Smooth muscle cell of bladder (primary cell): ENCODE measurements around the gene TLCD4. TPM values are rescaled to one million over a fixed set of nuclear protein-coding genes. Genes with fewer than 3 reads are reported as not detected.

ENCODE experiments used
- total RNA-seq: library from RNA; depleted of rRNA; stranded (reverse); fragments of >200 nt; gene quantifications from 2 replicates; pipeline ENCODE4 v1.2.3, GENCODE V29; 2014

TLCD4 gene, protein sequence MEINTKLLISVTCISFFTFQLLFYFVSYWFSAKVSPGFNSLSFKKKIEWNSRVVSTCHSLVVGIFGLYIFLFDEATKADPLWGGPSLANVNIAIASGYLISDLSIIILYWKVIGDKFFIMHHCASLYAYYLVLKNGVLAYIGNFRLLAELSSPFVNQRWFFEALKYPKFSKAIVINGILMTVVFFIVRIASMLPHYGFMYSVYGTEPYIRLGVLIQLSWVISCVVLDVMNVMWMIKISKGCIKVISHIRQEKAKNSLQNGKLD
- 0.55 and 0.85 TPM in 2 replicates for total RNA-seq

DNA sequence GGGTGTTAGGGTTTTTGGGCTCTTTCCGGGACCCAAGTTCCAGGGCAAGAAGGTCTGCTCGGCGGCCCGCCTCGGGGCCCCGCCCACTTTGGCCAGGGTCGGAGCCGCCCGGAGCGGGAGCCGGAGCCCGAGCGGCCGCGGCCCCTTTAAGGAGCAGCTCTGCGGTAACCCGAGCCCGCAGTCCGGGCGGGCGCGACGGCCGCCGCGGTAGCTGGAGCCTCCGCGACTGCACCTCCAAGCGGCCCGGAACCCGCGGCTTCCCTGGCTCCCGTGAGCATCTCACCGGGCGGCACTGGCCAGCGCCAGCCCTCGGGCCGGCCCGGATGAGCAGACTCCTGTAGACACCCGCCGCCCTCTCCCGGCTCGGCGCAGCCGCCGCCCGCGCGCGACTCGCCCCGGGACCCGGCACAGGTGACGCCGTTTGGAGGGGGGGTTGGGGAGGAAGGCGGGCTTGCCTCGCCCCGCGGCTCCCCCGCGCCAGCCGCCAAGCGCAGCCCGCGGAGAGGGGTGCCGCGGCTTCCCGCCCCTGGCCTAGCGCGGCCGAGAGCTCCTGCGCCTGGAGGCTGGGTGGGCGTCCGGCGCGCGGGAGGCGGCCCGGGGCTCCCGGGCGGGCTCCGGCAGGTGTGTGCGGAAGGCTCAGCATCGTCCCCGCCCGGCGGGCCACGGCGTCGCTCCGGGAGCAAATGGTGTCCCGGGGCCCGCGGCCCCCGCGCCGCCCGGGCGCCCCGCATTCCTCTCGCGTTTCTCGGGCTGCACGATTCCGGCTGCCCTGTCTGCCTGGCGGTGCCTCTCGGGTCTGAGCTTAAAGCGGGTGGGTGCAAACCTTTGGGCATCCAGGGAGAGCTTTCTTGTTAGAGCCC lies at the start of gene TLCD4:
TLCD4 (plus strand) TSS at position 149 of the 860 bp plus-strand sequence. CDS start 26,547 bp downstream, outside the sequence.

DNA sequence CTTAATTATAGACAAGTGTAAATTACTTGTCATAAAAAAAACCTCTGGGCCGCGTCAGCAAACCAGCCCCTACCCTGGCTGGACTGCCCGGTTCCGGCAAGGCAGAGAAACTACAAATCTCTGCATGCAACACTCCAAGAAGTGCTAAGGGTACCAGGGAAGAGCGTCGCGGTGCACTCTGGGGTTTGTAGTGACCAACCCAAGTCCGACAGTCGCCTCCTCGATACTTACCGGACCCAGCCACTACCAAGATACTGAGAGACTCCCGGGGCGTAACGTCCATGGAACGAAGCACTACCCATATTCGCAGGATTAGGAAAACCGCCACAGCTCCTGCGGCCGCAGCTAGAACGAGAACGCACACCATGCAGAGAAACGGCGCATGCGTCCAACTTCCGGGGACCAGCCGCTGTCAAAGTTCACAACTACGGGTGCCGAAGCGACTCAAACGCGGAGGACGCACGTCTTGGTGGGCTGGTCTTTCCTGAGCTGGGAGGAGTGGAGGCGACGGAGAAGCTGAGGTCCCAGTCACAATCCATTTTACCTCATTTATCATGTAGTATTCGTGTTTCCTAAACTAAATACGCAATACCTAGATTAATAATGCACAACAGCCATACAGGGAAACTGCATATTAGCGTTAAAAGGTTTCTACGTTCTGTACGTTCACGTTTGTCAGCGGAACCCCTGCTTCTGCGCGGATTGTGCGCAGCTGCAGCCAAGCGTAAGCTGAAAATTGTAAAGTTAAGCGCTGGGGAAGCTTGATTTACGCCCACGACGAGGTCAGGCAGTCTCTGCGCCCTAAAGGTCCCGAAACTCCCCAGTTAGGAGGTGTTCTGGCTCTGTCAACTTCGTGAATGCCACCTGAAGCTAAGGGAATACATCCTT lies 44.4 kb upstream of the TLCD4 start, which contains the start of gene ALG14:
ALG14 (minus strand) TSS at position 420 of the 888 bp plus-strand sequence; CDS start at position 367, 53 bp downstream.

Other genes starting within 250 kb of the TLCD4 start
- 409 and 568 TPM in 2 replicates for gene CNN3, start 190.2 kb upstream of the TLCD4 start, total RNA-seq
- gene ALG14, start 44.4 kb upstream of the TLCD4 start, total RNA-seq, result 1.7 and 4.4 TPM in 2 replicates
- gene RWDD3, start 116.9 kb downstream of the TLCD4 start, total RNA-seq, result 12.2 and 15.3 TPM in 2 replicates